ENCODE measurements around the gene TTBK1.

The TTBK1 gene

GRCh38 chr6:43301081-43301870, 58.0 kb downstream of the TTBK1 start:
- TF ChIP-seq ZBTB7A (IDR thresholded peaks at IDR 0.05; ENCODE audit: low read depth): no peak
- TF ChIP-seq CEBPB (IDR thresholded peaks at IDR 0.05): no peak
- no peak for TF ChIP-seq NFIC (IDR thresholded peaks at IDR 0.05)
- TF ChIP-seq EP300 (IDR thresholded peaks at IDR 0.05; ENCODE audit: borderline replicate concordance): no peak
- no peak for TF ChIP-seq TEAD4 (IDR thresholded peaks at IDR 0.05)
- TF ChIP-seq YY1 (IDR thresholded peaks at IDR 0.05; ENCODE audit: low read depth): no peak
- no peak for TF ChIP-seq RAD21 (IDR thresholded peaks at IDR 0.05; ENCODE audit: low read depth)
- TF ChIP-seq TAF1 (IDR thresholded peaks at IDR 0.05; ENCODE audit: low read depth): no peak
- no peak for TF ChIP-seq TCF12 (IDR thresholded peaks at IDR 0.05; ENCODE audit: low read depth)
- TF ChIP-seq, protein P1, sequence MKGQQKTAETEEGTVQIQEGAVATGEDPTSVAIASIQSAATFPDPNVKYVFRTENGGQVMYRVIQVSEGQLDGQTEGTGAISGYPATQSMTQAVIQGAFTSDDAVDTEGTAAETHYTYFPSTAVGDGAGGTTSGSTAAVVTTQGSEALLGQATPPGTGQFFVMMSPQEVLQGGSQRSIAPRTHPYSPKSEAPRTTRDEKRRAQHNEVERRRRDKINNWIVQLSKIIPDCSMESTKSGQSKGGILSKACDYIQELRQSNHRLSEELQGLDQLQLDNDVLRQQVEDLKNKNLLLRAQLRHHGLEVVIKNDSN (IDR thresholded peaks at IDR 0.05): no peak
- TF ChIP-seq EGR1 (IDR thresholded peaks at IDR 0.05): no peak
- no peak for TF ChIP-seq MAX (IDR thresholded peaks at IDR 0.05)
- no peak for TF ChIP-seq FOXM1 (IDR thresholded peaks at IDR 0.05; ENCODE audit: borderline replicate concordance, low read depth)
- TF ChIP-seq CREB1 (IDR thresholded peaks at IDR 0.05; ENCODE audit: low read depth): no peak
- TF ChIP-seq, protein P2, sequence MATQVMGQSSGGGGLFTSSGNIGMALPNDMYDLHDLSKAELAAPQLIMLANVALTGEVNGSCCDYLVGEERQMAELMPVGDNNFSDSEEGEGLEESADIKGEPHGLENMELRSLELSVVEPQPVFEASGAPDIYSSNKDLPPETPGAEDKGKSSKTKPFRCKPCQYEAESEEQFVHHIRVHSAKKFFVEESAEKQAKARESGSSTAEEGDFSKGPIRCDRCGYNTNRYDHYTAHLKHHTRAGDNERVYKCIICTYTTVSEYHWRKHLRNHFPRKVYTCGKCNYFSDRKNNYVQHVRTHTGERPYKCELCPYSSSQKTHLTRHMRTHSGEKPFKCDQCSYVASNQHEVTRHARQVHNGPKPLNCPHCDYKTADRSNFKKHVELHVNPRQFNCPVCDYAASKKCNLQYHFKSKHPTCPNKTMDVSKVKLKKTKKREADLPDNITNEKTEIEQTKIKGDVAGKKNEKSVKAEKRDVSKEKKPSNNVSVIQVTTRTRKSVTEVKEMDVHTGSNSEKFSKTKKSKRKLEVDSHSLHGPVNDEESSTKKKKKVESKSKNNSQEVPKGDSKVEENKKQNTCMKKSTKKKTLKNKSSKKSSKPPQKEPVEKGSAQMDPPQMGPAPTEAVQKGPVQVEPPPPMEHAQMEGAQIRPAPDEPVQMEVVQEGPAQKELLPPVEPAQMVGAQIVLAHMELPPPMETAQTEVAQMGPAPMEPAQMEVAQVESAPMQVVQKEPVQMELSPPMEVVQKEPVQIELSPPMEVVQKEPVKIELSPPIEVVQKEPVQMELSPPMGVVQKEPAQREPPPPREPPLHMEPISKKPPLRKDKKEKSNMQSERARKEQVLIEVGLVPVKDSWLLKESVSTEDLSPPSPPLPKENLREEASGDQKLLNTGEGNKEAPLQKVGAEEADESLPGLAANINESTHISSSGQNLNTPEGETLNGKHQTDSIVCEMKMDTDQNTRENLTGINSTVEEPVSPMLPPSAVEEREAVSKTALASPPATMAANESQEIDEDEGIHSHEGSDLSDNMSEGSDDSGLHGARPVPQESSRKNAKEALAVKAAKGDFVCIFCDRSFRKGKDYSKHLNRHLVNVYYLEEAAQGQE (IDR thresholded peaks at IDR 0.05; ENCODE audit: low read depth): no peak

GRCh38 chr6:43302126-43302525, 58.8 kb downstream of the TTBK1 start:
- TF ChIP-seq YY1 (IDR thresholded peaks at IDR 0.05; ENCODE audit: low read depth): no peak
- TF ChIP-seq, protein P1 (IDR thresholded peaks at IDR 0.05): no peak
- no peak for TF ChIP-seq ZBTB7A (IDR thresholded peaks at IDR 0.05; ENCODE audit: low read depth)

DNA sequence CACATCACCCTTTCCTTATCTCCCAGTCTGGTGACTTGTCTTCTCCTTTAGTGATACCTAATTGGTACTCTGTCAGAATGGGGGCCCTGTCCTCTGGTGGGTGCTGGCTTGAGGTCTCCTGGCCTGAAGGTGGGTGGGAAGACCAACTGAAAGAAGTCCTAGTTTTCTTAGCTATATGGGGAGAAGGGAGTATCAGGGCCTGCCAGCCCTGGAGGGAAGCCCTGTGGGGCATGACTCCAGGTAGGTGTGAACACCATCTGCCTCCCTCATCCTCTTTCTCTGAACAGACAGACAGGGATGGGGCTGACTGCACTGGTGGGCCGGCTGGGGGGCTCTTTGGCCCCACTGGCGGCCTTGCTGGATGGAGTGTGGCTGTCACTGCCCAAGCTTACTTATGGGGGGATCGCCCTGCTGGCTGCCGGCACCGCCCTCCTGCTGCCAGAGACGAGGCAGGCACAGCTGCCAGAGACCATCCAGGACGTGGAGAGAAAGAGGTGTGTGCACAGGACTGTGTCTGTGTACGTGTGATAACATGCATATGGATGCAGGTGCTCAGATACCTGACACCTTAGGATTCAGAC, 60.6 kb downstream of the TTBK1 start:
- no peak for TF ChIP-seq YY1 (IDR thresholded peaks at IDR 0.05; ENCODE audit: low read depth)
- no peak for TF ChIP-seq EP300 (IDR thresholded peaks at IDR 0.05; ENCODE audit: borderline replicate concordance)

- TF ChIP-seq YY1 (IDR thresholded peaks at IDR 0.05; ENCODE audit: low read depth) (no peak), RAD21 (IDR thresholded peaks at IDR 0.05; ENCODE audit: low read depth) (no peak), EGR1 (IDR thresholded peaks at IDR 0.05) (no peak), TEAD4 (IDR thresholded peaks at IDR 0.05) (no peak), CEBPB (IDR thresholded peaks at IDR 0.05) (no peak), TCF12 (IDR thresholded peaks at IDR 0.05; ENCODE audit: low read depth) (no peak), MAX (IDR thresholded peaks at IDR 0.05) (no peak), ZBTB7A (IDR thresholded peaks at IDR 0.05; ENCODE audit: low read depth) (no peak), NFIC (IDR thresholded peaks at IDR 0.05) (no peak)
- TF ChIP-seq, protein P1 (IDR thresholded peaks at IDR 0.05): no peak
These were observed 61.1 kb downstream of the TTBK1 start for GRCh38 chr6:43304361-43304760.

DNA sequence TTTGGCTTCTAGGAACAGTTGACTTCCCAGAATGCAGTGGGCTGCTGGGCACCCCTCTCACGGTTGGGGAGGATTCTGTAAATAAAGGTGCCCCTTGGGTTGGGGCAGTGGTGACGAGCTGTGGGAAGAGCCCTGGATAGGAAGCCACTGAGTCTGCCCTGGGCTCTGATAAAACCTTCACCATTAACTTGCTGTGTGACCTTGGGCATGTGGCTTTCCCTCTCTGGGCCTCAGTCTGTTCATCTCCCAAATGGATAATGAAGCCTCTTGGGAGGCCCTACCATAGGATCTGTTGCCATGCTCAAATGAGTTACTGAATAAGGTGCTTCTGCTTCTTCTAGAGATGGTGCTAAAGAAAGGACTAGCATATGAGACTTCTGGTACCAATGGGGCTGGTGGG, 61.6 kb downstream of the TTBK1 start:
- TF ChIP-seq MAX (IDR thresholded peaks at IDR 0.05) (no peak), TEAD4 (IDR thresholded peaks at IDR 0.05) (no peak), CEBPB (IDR thresholded peaks at IDR 0.05) (no peak), EGR1 (IDR thresholded peaks at IDR 0.05) (no peak)
- TF ChIP-seq, protein P2 (IDR thresholded peaks at IDR 0.05; ENCODE audit: low read depth): no peak

GRCh38 chr6:43306086-43306485, 62.8 kb downstream of the TTBK1 start:
- TF ChIP-seq NFIC (IDR thresholded peaks at IDR 0.05) (peak; percentile 47), TCF12 (IDR thresholded peaks at IDR 0.05; ENCODE audit: low read depth) (no peak)

All from Ishikawa (cell line).